Retinal pigment epithelial cell (primary cell): ENCODE data around the gene RPL21.

ENCODE experiments used
- DNase-seq: peaks from one replicate; pipeline ENCODE4 v3.0.0-alpha.2; 2010; ENCODE audit warnings: low read depth
- H3K4me3 ChIP-seq: 2 replicates; pipeline ENCODE4 v1.5.1; 2011; ENCODE audit warnings: mild to moderate bottlenecking, low read length, control low read depth, moderate library complexity
- CTCF ChIP-seq: conservative IDR thresholded peaks from 2 replicates; pipeline ENCODE4 v1.5.1; 2011; ENCODE audit warnings: low read depth, low read length, control low read depth, inconsistent platforms

Gene RPL21

GRCh38 chr13:27257648-27258253, 6.4 kb downstream of the RPL21 start:
- no peak for DNase-seq
- H3K4me3 ChIP-seq, result no peak overlapping the region
- TF ChIP-seq CTCF, result no peak

- no peak for DNase-seq
- H3K4me3 ChIP-seq, result no peak overlapping the region
- no peak for TF ChIP-seq CTCF
These were observed 7.5 kb downstream of the RPL21 start for GRCh38 chr13:27258637-27259386.

- no peak for TF ChIP-seq CTCF
- no peak for DNase-seq
- H3K4me3 ChIP-seq, result no peak overlapping the region
These were observed 8.5 kb downstream of the RPL21 start for GRCh38 chr13:27259831-27260230.

- no peak for TF ChIP-seq CTCF
- no peak for DNase-seq
- no peak overlapping the region for H3K4me3 ChIP-seq
These were observed 10.0 kb downstream of the RPL21 start for GRCh38 chr13:27261396-27261795.

- no peak for TF ChIP-seq CTCF
- DNase-seq, result no peak
- no peak overlapping the region for H3K4me3 ChIP-seq
These were observed 12.1 kb downstream of the RPL21 start for GRCh38 chr13:27263438-27263837.

- DNase-seq, result no peak
- H3K4me3 ChIP-seq, result no peak overlapping the region
- TF ChIP-seq CTCF, result no peak
These were observed 12.8 kb downstream of the RPL21 start for GRCh38 chr13:27264181-27264580.

- DNase-seq, result no peak
- TF ChIP-seq CTCF, result no peak
- H3K4me3 ChIP-seq, result no peak overlapping the region
These were observed 13.3 kb downstream of the RPL21 start for GRCh38 chr13:27264648-27265047.
